ENCODE results near the gene TMEM192.

DNA sequence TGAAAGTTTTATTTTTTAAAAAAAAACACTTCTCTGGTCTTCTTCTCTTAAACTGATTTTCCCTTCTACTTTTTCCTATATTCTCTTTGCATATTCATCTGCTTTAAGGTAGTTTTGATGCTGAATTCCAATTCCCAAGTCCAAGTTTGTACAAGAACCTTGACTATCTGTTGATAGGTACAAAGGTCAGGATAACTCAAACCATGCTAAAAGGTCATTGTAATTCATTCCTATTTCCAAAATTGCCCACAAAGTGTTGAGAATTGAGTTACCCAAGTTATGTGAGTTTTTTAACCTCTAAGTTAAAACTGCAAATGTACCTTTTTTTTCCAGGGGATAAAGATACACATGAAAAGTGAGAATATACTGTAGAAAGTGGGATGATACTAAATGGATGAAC lies 46.1 kb upstream of the TMEM192 start:
- TF ChIP-seq FOXP1 (IDR thresholded peaks at IDR 0.05) (no peak), FOXP1 (CRISPR knock-in tag; IDR thresholded peaks at IDR 0.05) (no peak), MATR3 (CRISPR knock-in tag; IDR thresholded peaks at IDR 0.05) (no peak), POLR2AphosphoS5 (IDR thresholded peaks at IDR 0.05; ENCODE audit: low read depth, low read length) (no peak), SIN3A (IDR thresholded peaks at IDR 0.05; ENCODE audit: borderline replicate concordance, low read depth, low read length) (no peak), HNF4G (IDR thresholded peaks at IDR 0.05; ENCODE audit: borderline replicate concordance, low read depth, low read length) (peak; percentile 67; the same call in 1 of the 2 replicates), HNF4G (CRISPR knock-in tag; IDR thresholded peaks at IDR 0.05; ENCODE audit: borderline replicate concordance, low read depth) (no peak), SRSF9 (IDR thresholded peaks at IDR 0.05; ENCODE audit: borderline replicate concordance, insufficient read depth, low read depth, low read length, poor library complexity, severe bottlenecking) (no peak), MAFK (conservative IDR thresholded peaks at IDR 0.05 in 1 of 2, IDR thresholded peaks at IDR 0.05 in 1 of 2; ENCODE audit: low read length in 2 of 2) (no peak)

All from HepG2 (cell line).